ENCODE data around the gene TBC1D14.

- TF ChIP-seq, protein P1, sequence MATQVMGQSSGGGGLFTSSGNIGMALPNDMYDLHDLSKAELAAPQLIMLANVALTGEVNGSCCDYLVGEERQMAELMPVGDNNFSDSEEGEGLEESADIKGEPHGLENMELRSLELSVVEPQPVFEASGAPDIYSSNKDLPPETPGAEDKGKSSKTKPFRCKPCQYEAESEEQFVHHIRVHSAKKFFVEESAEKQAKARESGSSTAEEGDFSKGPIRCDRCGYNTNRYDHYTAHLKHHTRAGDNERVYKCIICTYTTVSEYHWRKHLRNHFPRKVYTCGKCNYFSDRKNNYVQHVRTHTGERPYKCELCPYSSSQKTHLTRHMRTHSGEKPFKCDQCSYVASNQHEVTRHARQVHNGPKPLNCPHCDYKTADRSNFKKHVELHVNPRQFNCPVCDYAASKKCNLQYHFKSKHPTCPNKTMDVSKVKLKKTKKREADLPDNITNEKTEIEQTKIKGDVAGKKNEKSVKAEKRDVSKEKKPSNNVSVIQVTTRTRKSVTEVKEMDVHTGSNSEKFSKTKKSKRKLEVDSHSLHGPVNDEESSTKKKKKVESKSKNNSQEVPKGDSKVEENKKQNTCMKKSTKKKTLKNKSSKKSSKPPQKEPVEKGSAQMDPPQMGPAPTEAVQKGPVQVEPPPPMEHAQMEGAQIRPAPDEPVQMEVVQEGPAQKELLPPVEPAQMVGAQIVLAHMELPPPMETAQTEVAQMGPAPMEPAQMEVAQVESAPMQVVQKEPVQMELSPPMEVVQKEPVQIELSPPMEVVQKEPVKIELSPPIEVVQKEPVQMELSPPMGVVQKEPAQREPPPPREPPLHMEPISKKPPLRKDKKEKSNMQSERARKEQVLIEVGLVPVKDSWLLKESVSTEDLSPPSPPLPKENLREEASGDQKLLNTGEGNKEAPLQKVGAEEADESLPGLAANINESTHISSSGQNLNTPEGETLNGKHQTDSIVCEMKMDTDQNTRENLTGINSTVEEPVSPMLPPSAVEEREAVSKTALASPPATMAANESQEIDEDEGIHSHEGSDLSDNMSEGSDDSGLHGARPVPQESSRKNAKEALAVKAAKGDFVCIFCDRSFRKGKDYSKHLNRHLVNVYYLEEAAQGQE (IDR thresholded peaks at IDR 0.05; ENCODE audit: insufficient read depth in 1 of 2, low read depth in 2 of 2, low read length in 2 of 2), result no peak
- TF ChIP-seq POLR2AphosphoS5 (IDR thresholded peaks at IDR 0.05; ENCODE audit: low read depth, low read length), result no peak
- no peak for TF ChIP-seq SIN3A (IDR thresholded peaks at IDR 0.05; ENCODE audit: borderline replicate concordance, insufficient read depth, low read length)
- TF ChIP-seq TAF1 (IDR thresholded peaks at IDR 0.05; ENCODE audit: borderline replicate concordance, insufficient read depth, low read length), result no peak
- no peak for TF ChIP-seq FOXP2 (optimal IDR thresholded peaks at IDR 0.05; ENCODE audit: borderline replicate concordance, extremely low read depth, extremely low read length, insufficient read depth)
Observed at GRCh38 chr4:6920171-6920570, 10.5 kb downstream of the TBC1D14 start.

Data from PFSK-1 (cell line).